K562 (cell line): ENCODE measurements around the gene CD163. TPM values are rescaled to one million over a fixed set of nuclear protein-coding genes. Genes with fewer than 3 reads are reported as not detected.
A peak's percentile ranks its signal among the peaks of the same experiment; 100 is the strongest.
"Not testable (repeated sequence)": the region's sequence is repeated elsewhere in the genome, so short reads cannot be mapped to it uniquely, and the experiment has no call there.

ENCODE experiments used
- ATAC-seq: fragments of 200-7000 bp; cut with Tn5 transposase; 3 replicates; pipeline ENCODE4 v1.9.1; 2020; ENCODE audit warnings: moderate library complexity
- BruUV-seq: library from RNA; stranded (reverse); fragments of 400-500 nt; replicated peaks from 2 replicates; lab custom pipeline; 2021; lab: Mats Ljungman, UMichigan
- CTCF ChIA-PET: fragments of 300-600 bp; formaldehyde crosslinking; extraction: SDS; loops from one replicate; lab custom pipeline; 2021; ENCODE audit warnings: low intra/inter-chr PET ratio; lab: Yijun Ruan, JAX
- POLR2A ChIA-PET: fragments of 300-600, 350-650 bp; sonication (Branson Sonifier 250); formaldehyde crosslinking; extraction: SDS; loops from one replicate; lab custom pipeline; 2021; ENCODE audit warnings: antibody characterized with exemption, inconsistent platforms; lab: Yijun Ruan, JAX
- DNase-seq, 4 experiments: peaks; one replicate each; pipeline versions ENCODE4 v3.0.0 to v3.0.0-alpha.2; 2011 to 2018; ENCODE audit warnings: low spot score in 3 of 4, mixed read lengths in 3 of 4; ENCODE audit errors: extremely low read depth in 1 of 4
- FAIRE-seq: peaks from 2 replicates; lab custom pipeline; 2011; peaks lifted over from hg19 to GRCh38; lab: Jason Lieb, UNC
- H2AFZ ChIP-seq: 2 replicates; pipeline ENCODE4 v1.6.0; 2011; ENCODE audit warnings: low read depth, low read length, control low read depth, inconsistent platforms
- H3K27ac ChIP-seq: fragments of 200-600 bp; 3 replicates; pipeline ENCODE4 v1.8.0; 2011; ENCODE audit warnings: low read depth, mild to moderate bottlenecking, control low read depth, inconsistent platforms, low read length, moderate library complexity, mixed read lengths; ENCODE audit errors: extremely low read depth
- H3K27me3 ChIP-seq, 2 experiments: fragments of 300-600 bp in 1 of 2; 2 replicates in 1 of 2; 3 replicates in 1 of 2; pipeline versions ENCODE4 v1.6.0 to v1.8.0; 2011; ENCODE audit warnings: inconsistent platforms in 2 of 2, low read length in 2 of 2, mild to moderate bottlenecking in 1 of 2, mixed read lengths in 1 of 2, moderate library complexity in 1 of 2; ENCODE audit not compliant: control insufficient read depth in 2 of 2, insufficient read depth in 2 of 2
- H3K36me3 ChIP-seq: fragments of 300-600 bp; 3 replicates; pipeline ENCODE4 v1.8.0; 2011; ENCODE audit warnings: mild to moderate bottlenecking, low read length, inconsistent platforms; ENCODE audit not compliant: control insufficient read depth, insufficient read depth
- H3K4me1 ChIP-seq, 2 experiments: fragments of 200-600 bp in 1 of 2; replicated peaks in 1 of 2; 2 replicates in 1 of 2; 3 replicates in 1 of 2; pipeline versions ENCODE4 v1.5.1 to v1.8.0; 2011; ENCODE audit warnings: inconsistent platforms in 2 of 2, low read length in 2 of 2, mild to moderate bottlenecking in 1 of 2, mixed read lengths in 1 of 2, moderate library complexity in 1 of 2; ENCODE audit not compliant: control insufficient read depth in 2 of 2, insufficient read depth in 2 of 2
- H3K4me2 ChIP-seq: 2 replicates; pipeline ENCODE4 v1.6.1; 2011; ENCODE audit warnings: low read length, control low read depth, inconsistent platforms, mixed read lengths; ENCODE audit not compliant: insufficient read depth
- H3K4me3 ChIP-seq: fragments of 200-600 bp; sonication (generic), shearing (Covaris generic); 2 replicates; pipeline ENCODE4 v1.5.1; 2016; ENCODE audit warnings: control low read depth, inconsistent platforms
- H3K79me2 ChIP-seq: fragments of 200-600 bp; 3 replicates; pipeline ENCODE4 v1.8.0; 2011; ENCODE audit warnings: low read length, inconsistent platforms; ENCODE audit not compliant: control insufficient read depth, insufficient read depth
- H3K9ac ChIP-seq, 2 experiments: 2 replicates each; pipeline versions ENCODE4 v1.6.0 to v1.6.1; 2011; ENCODE audit warnings: low read depth in 2 of 2, low read length in 2 of 2, control low read depth in 1 of 2, inconsistent platforms in 1 of 2, mild to moderate bottlenecking in 1 of 2, mixed read lengths in 1 of 2; ENCODE audit not compliant: insufficient read depth in 1 of 2
- H3K9me1 ChIP-seq: one replicate; pipeline ENCODE4 v1.6.0; 2011; ENCODE audit warnings: inconsistent platforms, mild to moderate bottlenecking, low read length, moderate library complexity; ENCODE audit not compliant: control insufficient read depth, insufficient read depth
- H3K9me3 ChIP-seq: replicated peaks from 2 replicates; pipeline ENCODE4 v1.5.1; 2011; ENCODE audit warnings: low read depth, low read length, inconsistent platforms; ENCODE audit not compliant: control insufficient read depth, insufficient read depth
- H4K20me1 ChIP-seq: replicated peaks from 2 replicates; pipeline ENCODE4 v1.6.1; 2011; ENCODE audit warnings: low read length, inconsistent platforms, mixed read lengths; ENCODE audit not compliant: control insufficient read depth, insufficient read depth
- ATF3 ChIP-seq, 2 experiments: fragments of 450-650 bp in 1 of 2; sonication (generic) in 1 of 2; formaldehyde crosslinking in 1 of 2; IDR thresholded peaks in 1 of 2; conservative IDR thresholded peaks in 1 of 2; 2 replicates each; pipeline versions ENCODE4 v1.6.1 to v1.8.1; 2016 to 2023; ENCODE audit warnings: mild to moderate bottlenecking in 2 of 2, moderate library complexity in 2 of 2, inconsistent platforms in 1 of 2, missing genetic modification reagents in 1 of 2
- CAMTA2 ChIP-seq: fragments of 250-450 bp; sonication (Bioruptor Pico); conservative IDR thresholded peaks from 2 replicates; pipeline ENCODE4 v1.5.1; 2022
- FOSL1 ChIP-seq: fragments of 200-800 bp; sonication (Bioruptor generic); conservative IDR thresholded peaks from 2 replicates; pipeline ENCODE4 v1.6.1; 2016; ENCODE audit warnings: missing genetic modification characterization, missing compliant biosample characterization
- HEY1 ChIP-seq: fragments of 250-450 bp; sonication (Bioruptor Pico); IDR thresholded peaks from 2 replicates; pipeline ENCODE4 v1.5.0; 2020; ENCODE audit warnings: mild to moderate bottlenecking, moderate library complexity, borderline replicate concordance
- MAFG ChIP-seq: fragments of 450-650 bp; conservative IDR thresholded peaks from 2 replicates; pipeline ENCODE4 v1.6.1; 2016; ENCODE audit warnings: missing genetic modification characterization, missing compliant biosample characterization
- STAT5B ChIP-seq: fragments of 250-450 bp; sonication (Bioruptor Pico); IDR thresholded peaks from 2 replicates; pipeline ENCODE4 v1.8.0; 2021; ENCODE audit warnings: mild to moderate bottlenecking, inconsistent platforms
- WGBS: fragments of 100-300 bp; shearing (Covaris generic); methylation state at CpG from one replicate; pipeline ENCODE4 v1.1.6; 2016; ENCODE audit warnings: low coverage, mixed read lengths; ENCODE audit not compliant: insufficient coverage; ENCODE audit errors: missing lambda C conversion rate; 5-methylcytosine and 5-hydroxymethylcytosine counted together
- in situ Hi-C: fragments of 300-500 bp; cut with MboI; formaldehyde crosslinking; loops from 4 replicates; pipeline ENCODE4 v1.15.0; 2018; ENCODE audit warnings: inconsistent platforms, mixed read lengths
- intact Hi-C: fragments of 100-400 bp; cut with micrococcal nuclease; formaldehyde crosslinking; loops from 2 replicates; pipeline ENCODE4 v1.14.2; 2022
- polyA plus RNA-seq, 8 experiments: library from polyadenylated mRNA; depleted of rRNA in 4 of 8; stranded (reverse) in 5 of 8; unstranded in 3 of 8; fragments of >200 nt; fragmentation: Nextera tagmentation in 2 of 8; fragmentation: Illumina TruSeq in 1 of 8; extraction: Ambion mirVana in 2 of 8; extraction: Trizol in 1 of 8; gene quantifications; 2 replicates each; pipeline versions ENCODE4 v1.2.1 to v1.2.3, GENCODE V29; 2011 to 2014; ENCODE audit warnings: inconsistent platforms in 1 of 8, missing spikeins in 1 of 8
- total RNA-seq, 7 experiments: library from RNA; depleted of rRNA in 6 of 7; stranded (reverse); fragments of >200 nt in 6 of 7; fragmentation: Illumina TruSeq in 2 of 7; extraction: Trizol in 2 of 7; gene quantifications; 2 replicates each; pipeline versions ENCODE4 v1.2.1 to v1.2.3, GENCODE V29; 2011 to 2021; ENCODE audit warnings: low replicate concordance in 1 of 7
- TF ChIP-seq, protein P1 (sequence below), 2 experiments: fragments of 450-650 bp; IDR thresholded peaks; 2 replicates each; pipeline ENCODE4 v1.6.1; 2018; ENCODE audit warnings: mild to moderate bottlenecking in 2 of 2, low read depth in 1 of 2; ENCODE audit not compliant: partially characterized antibody in 2 of 2

The CD163 gene
- total and polyA plus RNA-seq, 9 of the 15 experiments (the other 6 are each of a cell fraction or from before 2014, with no cell fraction given), result 0.62 TPM; not detected in 8

DNA sequence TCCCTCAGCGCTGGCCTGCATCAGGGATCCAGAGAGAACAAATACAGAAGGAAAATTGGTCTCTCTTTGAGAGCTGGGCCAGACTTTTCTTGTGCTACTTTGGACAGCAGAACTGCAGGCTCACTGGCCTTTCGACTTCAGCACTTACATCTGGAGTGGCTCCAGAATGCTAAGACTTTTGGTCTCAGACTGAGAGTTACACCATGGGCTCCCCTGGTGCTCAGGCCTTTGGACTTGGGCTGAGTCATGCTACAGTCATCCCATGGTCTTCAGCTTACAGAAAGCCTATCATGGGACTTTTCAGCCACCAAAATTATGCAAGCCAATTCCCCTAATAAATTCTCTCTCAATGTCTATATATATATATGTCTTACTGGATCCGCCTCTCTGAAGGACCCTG lies 9.0 kb upstream of the CD163 start (continued):
- TF ChIP-seq, protein P1, sequence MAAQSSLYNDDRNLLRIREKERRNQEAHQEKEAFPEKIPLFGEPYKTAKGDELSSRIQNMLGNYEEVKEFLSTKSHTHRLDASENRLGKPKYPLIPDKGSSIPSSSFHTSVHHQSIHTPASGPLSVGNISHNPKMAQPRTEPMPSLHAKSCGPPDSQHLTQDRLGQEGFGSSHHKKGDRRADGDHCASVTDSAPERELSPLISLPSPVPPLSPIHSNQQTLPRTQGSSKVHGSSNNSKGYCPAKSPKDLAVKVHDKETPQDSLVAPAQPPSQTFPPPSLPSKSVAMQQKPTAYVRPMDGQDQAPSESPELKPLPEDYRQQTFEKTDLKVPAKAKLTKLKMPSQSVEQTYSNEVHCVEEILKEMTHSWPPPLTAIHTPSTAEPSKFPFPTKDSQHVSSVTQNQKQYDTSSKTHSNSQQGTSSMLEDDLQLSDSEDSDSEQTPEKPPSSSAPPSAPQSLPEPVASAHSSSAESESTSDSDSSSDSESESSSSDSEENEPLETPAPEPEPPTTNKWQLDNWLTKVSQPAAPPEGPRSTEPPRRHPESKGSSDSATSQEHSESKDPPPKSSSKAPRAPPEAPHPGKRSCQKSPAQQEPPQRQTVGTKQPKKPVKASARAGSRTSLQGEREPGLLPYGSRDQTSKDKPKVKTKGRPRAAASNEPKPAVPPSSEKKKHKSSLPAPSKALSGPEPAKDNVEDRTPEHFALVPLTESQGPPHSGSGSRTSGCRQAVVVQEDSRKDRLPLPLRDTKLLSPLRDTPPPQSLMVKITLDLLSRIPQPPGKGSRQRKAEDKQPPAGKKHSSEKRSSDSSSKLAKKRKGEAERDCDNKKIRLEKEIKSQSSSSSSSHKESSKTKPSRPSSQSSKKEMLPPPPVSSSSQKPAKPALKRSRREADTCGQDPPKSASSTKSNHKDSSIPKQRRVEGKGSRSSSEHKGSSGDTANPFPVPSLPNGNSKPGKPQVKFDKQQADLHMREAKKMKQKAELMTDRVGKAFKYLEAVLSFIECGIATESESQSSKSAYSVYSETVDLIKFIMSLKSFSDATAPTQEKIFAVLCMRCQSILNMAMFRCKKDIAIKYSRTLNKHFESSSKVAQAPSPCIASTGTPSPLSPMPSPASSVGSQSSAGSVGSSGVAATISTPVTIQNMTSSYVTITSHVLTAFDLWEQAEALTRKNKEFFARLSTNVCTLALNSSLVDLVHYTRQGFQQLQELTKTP (IDR thresholded peaks at IDR 0.05; ENCODE audit: low read depth in 1 of 2, partially characterized antibody in 2 of 2), result no peak
- 0 out of 2 replicates have a peak, but pooled peaks have one; percentile 14 for TF ChIP-seq MAFG
- TF ChIP-seq FOSL1 (tag), result 0 out of 2 replicates have a peak, but pooled peaks have one; percentile 18
- no peak for TF ChIP-seq CAMTA2 (CRISPR knock-in tag)
- no peak for TF ChIP-seq STAT5B
- 0 out of 2 replicates have a peak, but pooled peaks have one; percentile 8 for TF ChIP-seq ATF3 (IDR thresholded peaks at IDR 0.05)
- TF ChIP-seq ATF3 (CRISPR knock-in tag; conservative IDR thresholded peaks at IDR 0.05), result no peak
- TF ChIP-seq HEY1 (CRISPR knock-in tag), result no peak

- H3K4me2 ChIP-seq, H3K27ac ChIP-seq, H3K4me1 ChIP-seq, H3K79me2 ChIP-seq, H3K36me3 ChIP-seq, in situ Hi-C loops, H2AFZ ChIP-seq, FAIRE-seq, H3K9ac ChIP-seq, H4K20me1 ChIP-seq, H3K9me3 ChIP-seq, BruUV-seq, DNase-seq, POLR2A ChIA-PET, intact Hi-C loops, H3K27me3 ChIP-seq, CTCF ChIA-PET, H3K4me3 ChIP-seq, ATAC-seq, H3K9me1 ChIP-seq: not testable (repeated sequence)
- WGBS, result 4% methylated on average over 11 of the region's 14 CpGs
Observed at GRCh38 chr12:7509793-7510470, 6.4 kb upstream of the CD163 start.
